GM21619 (cell line): ENCODE data around the gene SUPT20H.

Experiments
- ATAC-seq: cut with Tn5 transposase; IDR thresholded peaks from one replicate; pipeline ENCODE4 v1.9.1; 2021; ENCODE audit not compliant: unreplicated experiment

The SUPT20H gene

GRCh38 chr13:37058910-37059847 is at the start of gene SUPT20H:
SUPT20H (minus strand) TSS chr13:37059688; CDS start chr13:37051490, 8,198 bp downstream.
- peak; percentile 97 for ATAC-seq

- ATAC-seq: no peak
Observed at GRCh38 chr13:37109051-37109678, 49.7 kb upstream of the SUPT20H start.

GRCh38 chr13:37107868-37108267 is 48.4 kb upstream of the SUPT20H start:
- ATAC-seq: no peak

GRCh38 chr13:37107456-37107855 is 48.0 kb upstream of the SUPT20H start:
- ATAC-seq: no peak

- ATAC-seq: no peak
Observed at GRCh38 chr13:37106642-37107041, 47.2 kb upstream of the SUPT20H start.

GRCh38 chr13:37105251-37105714 is 45.8 kb upstream of the SUPT20H start, which contains the start of gene CSNK1A1L:
CSNK1A1L (minus strand) TSS chr13:37105664; CDS start chr13:37105256, 408 bp downstream.
- no peak for ATAC-seq

GRCh38 chr13:37102896-37103295 is 43.4 kb upstream of the SUPT20H start:
- ATAC-seq: no peak

GRCh38 chr13:37101201-37101600 is 41.7 kb upstream of the SUPT20H start:
- ATAC-seq: no peak

GRCh38 chr13:37100731-37101130 is 41.2 kb upstream of the SUPT20H start:
- no peak for ATAC-seq

- ATAC-seq: no peak
Observed at GRCh38 chr13:37097076-37097475, 37.6 kb upstream of the SUPT20H start.

- no peak for ATAC-seq
Observed at GRCh38 chr13:37094840-37095239, 35.4 kb upstream of the SUPT20H start.

- no peak for ATAC-seq
Observed at GRCh38 chr13:37094099-37094498, 34.6 kb upstream of the SUPT20H start.

GRCh38 chr13:37091835-37092234 is 32.3 kb upstream of the SUPT20H start:
- no peak for ATAC-seq

- ATAC-seq: no peak
Observed at GRCh38 chr13:37090912-37091311, 31.4 kb upstream of the SUPT20H start.

- ATAC-seq: no peak
Observed at GRCh38 chr13:37089495-37089894, 30.0 kb upstream of the SUPT20H start.

- no peak for ATAC-seq
Observed at GRCh38 chr13:37087486-37087885, 28.0 kb upstream of the SUPT20H start.

- ATAC-seq: no peak
Observed at GRCh38 chr13:37085606-37086005, 26.1 kb upstream of the SUPT20H start.

- ATAC-seq: no peak
Observed at GRCh38 chr13:37076818-37077217, 17.3 kb upstream of the SUPT20H start.

GRCh38 chr13:37075164-37075563 is 15.7 kb upstream of the SUPT20H start:
- ATAC-seq: no peak

- no peak for ATAC-seq
Observed at GRCh38 chr13:37074703-37075102, 15.2 kb upstream of the SUPT20H start.

- ATAC-seq: no peak
Observed at GRCh38 chr13:37072024-37072423, 12.5 kb upstream of the SUPT20H start.

GRCh38 chr13:37070956-37071355 is 11.5 kb upstream of the SUPT20H start:
- no peak for ATAC-seq
